ENCODE results near the gene POPDC2. TPM values are rescaled to one million over a fixed set of nuclear protein-coding genes. Genes with fewer than 3 reads are reported as not detected.

Gene POPDC2
- total and polyA plus RNA-seq, 10 of the 15 experiments (the other 5 are each of a cell fraction or from before 2014, with no cell fraction given) = 1.8 to 12.7 (median 3.5) TPM

GRCh38 chr3:119602676-119603075 is 57.7 kb downstream of the POPDC2 start (continued):
- TF ChIP-seq ZNF687 (IDR thresholded peaks at IDR 0.05) = peak; percentile 22; the same call in 1 of the 2 replicates
- peak; percentile 46; the same call in 1 of the 2 replicates for TF ChIP-seq IKZF1 (conservative IDR thresholded peaks at IDR 0.05)
- peak; percentile 59; the same call in 1 of the 2 replicates for TF ChIP-seq SPI1 (IDR thresholded peaks at IDR 0.05; ENCODE audit: borderline replicate concordance, insufficient read depth, low read depth, low read length)
- TF ChIP-seq ATF3 (IDR thresholded peaks at IDR 0.05; ENCODE audit: borderline replicate concordance, extremely low read depth, low read depth, low read length) = no peak
- TF ChIP-seq ZBTB33 (IDR thresholded peaks at IDR 0.05) = 0 out of 2 replicates have a peak, but pooled peaks have one; percentile 18
- TF ChIP-seq SP1 (IDR thresholded peaks at IDR 0.05; ENCODE audit: low read depth, low read length) = no peak
- no peak for TF ChIP-seq CREB1 (IDR thresholded peaks at IDR 0.05; ENCODE audit: low read depth)
- no peak for TF ChIP-seq LARP7 (IDR thresholded peaks at IDR 0.05)
- no peak for TF ChIP-seq PAX5 (IDR thresholded peaks at IDR 0.05; ENCODE audit: borderline replicate concordance, low read depth, low read length)
- no peak for TF ChIP-seq CBX3 (IDR thresholded peaks at IDR 0.05; ENCODE audit: borderline replicate concordance, low read depth)
- no peak for TF ChIP-seq SMARCA5 (IDR thresholded peaks at IDR 0.05)
- TF ChIP-seq NFIC (IDR thresholded peaks at IDR 0.05; ENCODE audit: low read depth, low read length) = no peak
- TF ChIP-seq STAT3 (IDR thresholded peaks at IDR 0.05; ENCODE audit: low read depth, low read length) = no peak
- no peak for TF ChIP-seq ZBED1 (IDR thresholded peaks at IDR 0.05; ENCODE audit: borderline replicate concordance)
- TF ChIP-seq USF1 (IDR thresholded peaks at IDR 0.05; ENCODE audit: borderline replicate concordance, extremely low read length, insufficient read depth, low read depth, low read length) = no peak
- TF ChIP-seq EED (IDR thresholded peaks at IDR 0.05; ENCODE audit: low read depth) = peak; percentile 71
- no peak for TF ChIP-seq JUNB (IDR thresholded peaks at IDR 0.05)
- no peak for TF ChIP-seq ZNF24 (IDR thresholded peaks at IDR 0.05)
- no peak for TF ChIP-seq MTA3 (IDR thresholded peaks at IDR 0.05; ENCODE audit: borderline replicate concordance, low read length)
- no peak for TF ChIP-seq ZNF622 (IDR thresholded peaks at IDR 0.05)
- peak; percentile 72; the same call in 1 of the 2 replicates for TF ChIP-seq HDGF (IDR thresholded peaks at IDR 0.05)
- TF ChIP-seq MEF2A (IDR thresholded peaks at IDR 0.05; ENCODE audit: insufficient read depth, low read depth, low read length) = no peak
- no peak for TF ChIP-seq RAD21 (IDR thresholded peaks at IDR 0.05; ENCODE audit: insufficient read depth, low read depth, low read length)
- TF ChIP-seq MLLT1 (IDR thresholded peaks at IDR 0.05) = peak; percentile 56; the same call in 1 of the 2 replicates
